HG03095 (cell line): ENCODE data around the gene NAPB.
A peak's percentile ranks its signal among the peaks of the same experiment; 100 is the strongest.

Experiments used
- ATAC-seq: cut with Tn5 transposase; IDR thresholded peaks from one replicate; pipeline ENCODE4 v1.9.1; 2021; ENCODE audit warnings: moderate library complexity; ENCODE audit not compliant: unreplicated experiment

Gene NAPB

GRCh38 chr20:23407781-23408464, 13.4 kb downstream of the NAPB start:
- ATAC-seq = peak; percentile 78

- no peak for ATAC-seq
Observed at GRCh38 chr20:23406880-23407279, 14.4 kb downstream of the NAPB start.

- ATAC-seq = no peak
Observed at GRCh38 chr20:23404196-23404595, 17.1 kb downstream of the NAPB start.

- ATAC-seq = no peak
Observed at GRCh38 chr20:23403751-23404150, 17.5 kb downstream of the NAPB start.

- no peak for ATAC-seq
Observed at GRCh38 chr20:23401051-23401450, 20.2 kb downstream of the NAPB start.

- no peak for ATAC-seq
Observed at GRCh38 chr20:23399568-23400241, 21.6 kb downstream of the NAPB start.

GRCh38 chr20:23397961-23398360, 23.3 kb downstream of the NAPB start:
- ATAC-seq = no peak

GRCh38 chr20:23396950-23397627, 24.2 kb downstream of the NAPB start:
- no peak for ATAC-seq

- no peak for ATAC-seq
Observed at GRCh38 chr20:23393996-23394775, 27.1 kb downstream of the NAPB start.

- no peak for ATAC-seq
Observed at GRCh38 chr20:23391707-23392310, 29.5 kb downstream of the NAPB start.

GRCh38 chr20:23390091-23390774, 31.1 kb downstream of the NAPB start:
- ATAC-seq = no peak

GRCh38 chr20:23387118-23387443, 34.2 kb downstream of the NAPB start:
- ATAC-seq = no peak

GRCh38 chr20:23386304-23387117, 34.8 kb downstream of the NAPB start:
- no peak for ATAC-seq

- no peak for ATAC-seq
Observed at GRCh38 chr20:23381876-23382275, 39.4 kb downstream of the NAPB start.

- ATAC-seq = no peak
Observed at GRCh38 chr20:23379772-23380171, 41.5 kb downstream of the NAPB start.

- no peak for ATAC-seq
Observed at GRCh38 chr20:23375827-23376226, 45.5 kb downstream of the NAPB start.

GRCh38 chr20:23374441-23374840, 46.8 kb downstream of the NAPB start:
- ATAC-seq = no peak

- no peak for ATAC-seq
Observed at GRCh38 chr20:23371496-23371895, 49.8 kb downstream of the NAPB start.

- no peak for ATAC-seq
Observed at GRCh38 chr20:23370873-23371272, 50.4 kb downstream of the NAPB start.

GRCh38 chr20:23370274-23370673, 51.0 kb downstream of the NAPB start:
- ATAC-seq = no peak
